Bone marrow (tissue), 2 donors: ENCODE measurements around the gene HPS1.

Experiments
- DNase-seq, 2 donors: peaks; one replicate each; lab custom pipeline; 2025; lab: John Stamatoyannopoulos, UW

HPS1 gene

DNA sequence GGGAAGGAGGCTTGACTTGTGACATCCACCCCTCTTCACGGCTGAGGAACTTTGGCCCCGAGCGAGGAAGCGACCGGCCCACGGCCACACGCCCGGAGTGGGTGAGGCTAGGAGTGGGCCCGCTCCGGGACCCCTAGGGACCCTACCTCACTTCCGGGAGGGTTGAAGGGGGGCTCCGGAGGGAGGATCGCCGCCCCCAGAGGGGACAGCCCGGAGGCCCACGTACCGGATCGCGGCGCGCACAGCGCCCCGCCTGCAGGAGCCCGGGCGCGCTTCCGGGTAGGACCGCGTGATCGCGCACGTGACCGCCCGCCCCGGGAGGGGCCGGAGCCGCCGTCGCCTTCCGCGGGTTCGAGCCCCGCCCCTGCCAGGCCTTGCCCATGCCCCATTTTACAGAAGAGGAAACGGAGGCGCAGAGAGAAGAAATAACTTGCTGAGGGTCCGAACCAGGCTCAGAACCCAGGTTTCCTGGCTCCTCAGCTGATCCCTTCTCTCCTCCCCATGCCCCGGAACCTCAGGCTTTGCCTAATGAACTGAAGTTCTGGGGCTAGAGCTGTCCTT is at the start of gene HPS1:
HPS1 (minus strand) TSS at position 275 of the 561 bp plus-strand sequence. CDS start 3,695 bp downstream, outside the sequence.
- peak; percentile 29 to 60 for DNase-seq

DNA sequence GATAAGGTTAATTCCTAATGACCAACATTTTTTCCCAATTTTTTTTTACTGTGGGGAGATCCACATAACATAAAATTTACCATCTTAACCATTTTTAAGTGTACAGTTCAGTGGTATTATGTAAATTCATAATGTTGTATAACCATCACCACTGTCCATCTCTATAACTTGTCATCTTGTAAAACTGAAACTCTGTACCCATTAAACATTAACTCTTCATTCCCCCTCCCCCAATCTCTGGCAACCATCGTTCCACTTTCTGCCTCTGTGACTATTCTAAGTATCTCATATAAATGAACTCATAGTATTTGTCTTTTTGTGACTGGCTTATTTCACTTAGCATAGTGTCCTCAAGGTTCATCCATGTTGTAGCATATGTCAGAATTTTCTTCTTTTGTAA is 46.0 kb upstream of the HPS1 start:
- no peak for DNase-seq

DNA sequence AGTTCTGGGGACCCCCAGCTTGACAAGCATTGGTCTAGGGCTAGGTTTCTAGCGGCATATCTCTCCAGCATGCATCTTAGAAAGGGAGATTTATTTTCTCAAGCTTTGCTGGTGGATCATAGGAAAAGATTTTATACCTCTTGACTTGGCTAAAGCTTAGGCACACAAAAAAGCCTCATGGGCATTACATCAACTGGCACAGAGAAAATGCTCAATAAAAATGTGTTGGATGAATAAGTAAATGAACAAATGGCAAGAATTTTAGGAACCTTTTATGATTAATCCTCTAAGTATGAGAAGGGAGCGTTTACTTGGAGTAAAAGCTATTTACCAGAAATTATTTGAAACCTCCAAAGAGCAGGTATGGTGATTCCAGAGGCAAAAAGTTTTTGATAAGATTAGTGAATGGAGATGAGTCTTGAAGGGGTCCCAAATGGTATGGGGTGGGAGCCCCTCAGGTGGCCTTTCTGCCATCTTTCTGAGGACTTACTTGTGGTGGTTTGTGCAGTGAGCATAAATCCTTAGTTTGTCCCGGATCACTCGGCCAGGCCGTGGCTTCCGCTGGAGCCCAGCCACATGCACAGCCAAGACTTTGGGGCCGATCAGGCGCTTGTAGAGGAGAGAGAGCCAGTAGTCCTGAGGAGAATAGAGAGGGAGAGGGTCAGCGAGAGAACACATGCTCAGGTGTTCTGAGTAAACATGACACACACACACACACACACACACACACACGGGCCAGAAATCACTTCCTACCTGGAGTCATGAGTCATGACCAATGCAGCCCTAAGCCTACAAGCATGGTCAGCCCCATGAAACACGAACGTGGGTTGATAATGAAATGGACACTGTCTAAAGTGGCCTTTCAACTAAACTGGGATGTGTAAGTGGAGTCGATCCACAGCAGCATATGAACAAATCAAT is 43.1 kb upstream of the HPS1 start:
- DNase-seq = no peak

DNA sequence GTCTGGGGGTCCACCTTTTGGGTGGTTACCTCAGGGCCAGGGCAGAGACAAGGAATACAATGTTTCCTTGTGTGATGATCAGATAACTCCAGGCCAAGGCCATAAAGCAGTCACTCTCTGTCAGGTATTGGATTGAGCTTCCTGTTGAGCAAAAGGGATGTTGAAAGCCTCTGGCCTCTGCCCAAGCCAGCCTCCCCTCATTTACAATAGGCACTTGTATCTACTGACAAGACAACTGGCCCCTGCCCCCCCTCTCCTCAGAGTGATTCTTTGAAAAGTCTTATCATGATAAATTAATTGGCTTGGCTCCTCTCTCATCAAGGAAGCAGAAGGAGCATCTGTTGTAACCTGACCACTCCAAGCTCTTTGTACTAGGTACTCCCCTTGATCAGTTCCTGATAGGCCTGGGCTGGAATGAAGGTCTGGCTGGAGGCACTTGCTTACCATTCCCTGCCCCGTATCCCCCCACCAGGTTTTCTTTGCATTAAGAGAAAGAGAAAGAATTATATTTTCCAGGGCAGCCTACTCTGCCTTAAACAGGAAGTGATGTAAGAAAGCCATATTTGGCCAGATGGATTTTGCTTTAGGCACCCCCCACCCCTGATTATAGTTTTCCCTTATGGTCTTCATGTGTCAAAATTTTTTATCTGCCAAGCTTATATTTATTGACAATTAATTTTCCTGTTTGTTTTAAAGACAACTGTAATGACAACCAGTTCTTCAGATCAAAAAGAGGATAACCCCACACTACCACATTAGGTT is 42.1 kb upstream of the HPS1 start:
- no peak for DNase-seq

DNA sequence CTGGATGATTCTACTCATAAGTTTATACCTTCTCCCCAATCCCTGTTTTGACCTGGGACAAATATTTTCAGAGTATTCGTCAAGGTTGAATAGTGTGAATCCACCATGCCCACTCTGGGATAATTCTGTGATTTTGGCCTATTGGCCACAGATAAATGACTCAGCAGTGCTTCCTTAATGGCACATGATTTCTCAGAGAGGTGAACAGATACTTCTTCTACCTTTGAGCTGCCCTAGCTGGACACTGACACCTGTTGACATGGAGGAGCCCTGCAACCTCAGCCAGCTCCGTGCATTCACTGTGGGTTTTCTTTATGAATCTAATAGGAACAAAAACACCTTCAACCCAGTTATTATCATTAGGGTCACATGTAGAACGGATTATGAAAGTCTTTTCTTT is 40.9 kb upstream of the HPS1 start:
- no peak for DNase-seq

DNA sequence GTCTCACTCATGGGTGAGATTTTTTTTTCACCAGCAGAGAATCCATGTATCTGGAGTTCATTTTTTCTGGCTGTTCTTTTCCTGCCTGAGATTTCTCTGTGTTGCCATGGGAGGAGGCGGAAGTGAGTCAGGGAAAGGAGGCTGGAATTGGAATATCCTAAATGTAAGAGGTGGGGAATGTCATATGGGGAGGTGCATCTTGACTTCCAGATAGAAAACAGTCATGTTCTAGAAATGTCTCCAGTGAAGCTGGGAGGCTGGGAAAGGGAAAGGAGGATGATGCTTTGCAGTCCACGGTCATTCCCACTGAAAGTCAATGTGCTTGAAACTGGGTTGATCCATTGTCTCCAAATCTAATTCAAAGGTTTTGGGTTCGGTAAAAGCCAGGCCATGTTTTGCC is 39.7 kb upstream of the HPS1 start:
- no peak for DNase-seq

DNA sequence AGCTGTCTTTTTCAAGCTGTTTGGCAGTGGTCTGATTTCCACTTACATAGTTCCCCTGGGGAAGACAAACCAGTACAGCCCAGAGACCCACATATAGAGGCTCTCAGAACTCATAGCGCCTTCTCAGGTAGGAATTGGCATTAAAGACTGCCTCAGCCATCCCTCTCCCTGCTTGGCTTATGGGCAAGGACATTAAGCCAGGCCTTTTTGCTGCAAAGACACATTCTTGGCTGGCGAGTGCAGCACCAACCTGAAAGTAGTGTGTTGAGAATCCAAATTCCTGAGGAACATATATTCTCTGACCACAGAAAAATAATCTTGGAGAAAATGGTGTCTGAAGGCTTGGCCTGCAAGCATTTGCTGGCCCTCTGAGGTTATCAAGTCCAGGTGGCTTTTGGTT is 39.2 kb upstream of the HPS1 start:
- DNase-seq = no peak

DNA sequence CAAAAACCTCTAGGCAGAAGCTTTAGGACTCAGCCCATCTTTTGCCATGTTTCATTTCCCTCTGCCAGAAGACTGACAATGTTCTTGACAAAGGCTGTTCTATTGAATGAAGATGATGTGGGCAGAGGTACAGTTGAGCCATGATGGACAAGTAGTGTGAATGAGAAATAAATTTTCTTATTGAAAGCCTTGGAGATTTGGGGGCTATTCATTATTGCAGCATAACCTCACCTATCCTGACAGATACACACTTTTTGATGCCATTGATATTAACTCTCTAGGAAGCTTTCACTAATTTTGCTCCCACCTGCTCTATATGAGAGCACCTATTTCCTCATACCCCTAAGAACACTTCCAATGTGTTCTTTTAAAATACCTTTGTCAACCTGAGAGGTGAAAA is 36.9 kb upstream of the HPS1 start:
- DNase-seq = no peak

DNA sequence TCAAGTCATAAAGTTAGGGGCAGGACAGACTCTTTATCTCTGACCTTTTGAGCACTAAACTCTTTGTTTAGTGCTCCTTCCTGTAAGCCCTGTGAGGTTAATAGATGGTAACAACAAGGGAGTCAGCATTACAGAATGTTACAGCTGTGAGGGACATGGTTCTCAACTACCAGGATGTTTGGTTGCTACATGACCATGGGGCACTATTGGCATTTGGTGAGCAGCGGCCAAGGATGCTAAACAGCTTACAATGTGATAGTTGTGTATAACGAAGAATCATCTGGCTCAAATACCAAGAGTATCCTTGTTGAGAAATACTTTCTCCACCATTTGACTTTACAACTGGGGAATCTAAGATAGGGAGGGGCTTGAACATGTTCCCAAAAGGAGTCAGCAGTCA is 35.4 kb upstream of the HPS1 start:
- no peak for DNase-seq

DNA sequence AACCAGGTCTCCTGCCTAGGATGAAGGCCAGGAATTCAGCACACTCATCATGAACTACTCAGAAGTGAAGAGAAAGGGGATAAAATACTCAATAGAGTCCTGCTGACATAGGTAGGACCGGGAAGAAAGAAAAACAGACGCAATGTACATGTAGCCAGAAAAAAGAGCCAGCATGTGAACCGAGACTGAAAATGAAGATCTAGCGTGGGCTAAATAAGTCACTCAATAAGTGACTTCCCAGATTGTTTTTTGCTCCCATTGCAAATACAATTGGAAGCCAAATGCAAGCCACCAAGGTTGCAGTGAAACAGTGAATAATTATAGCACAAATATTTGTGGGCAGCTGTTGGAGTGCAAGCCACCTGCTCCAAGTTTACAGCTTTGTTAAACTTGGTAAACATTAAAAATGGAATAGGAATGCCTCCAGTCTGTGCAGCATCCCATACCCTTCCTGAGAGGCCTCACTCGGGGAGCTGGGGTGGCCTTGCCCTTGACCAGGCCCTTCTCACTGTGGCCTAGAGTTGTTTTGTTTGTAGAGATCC is 34.7 kb upstream of the HPS1 start:
- no peak for DNase-seq

DNA sequence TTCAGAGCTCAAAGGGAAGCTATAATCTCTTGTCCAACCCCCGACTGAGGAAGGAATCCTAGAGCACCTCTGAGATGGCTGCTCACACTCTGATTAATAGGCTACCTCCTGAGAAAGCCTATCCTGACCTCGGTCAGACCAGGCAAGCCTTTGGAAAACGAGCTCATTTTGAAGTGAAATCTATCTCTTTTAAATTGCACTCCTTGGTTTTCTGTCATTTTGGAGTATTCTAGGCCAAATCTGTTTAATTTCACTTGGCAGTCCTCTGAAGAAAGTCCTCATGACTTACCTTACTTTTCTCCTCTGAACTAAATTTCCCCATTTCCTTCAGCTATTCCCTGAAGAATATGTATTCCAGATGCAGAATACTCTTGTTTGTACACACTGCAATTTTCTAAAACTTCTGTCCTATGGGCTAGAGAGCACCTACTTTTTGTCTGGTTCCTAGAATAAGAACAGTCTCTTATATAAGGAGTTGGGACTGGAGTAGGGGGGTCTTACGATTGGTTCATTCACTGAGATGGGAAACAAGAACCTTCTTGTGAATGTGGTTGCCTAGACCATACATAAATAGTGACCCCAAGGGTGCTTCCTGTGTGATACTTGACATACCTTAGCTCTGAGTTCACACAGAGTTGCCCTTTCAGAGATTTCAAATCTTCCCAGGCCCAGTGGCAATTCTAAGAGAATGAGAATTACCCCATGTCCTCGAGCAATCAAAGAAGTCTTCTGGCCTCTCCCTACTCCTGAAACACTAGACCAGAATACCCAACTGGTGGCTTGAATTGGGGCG is 31.9 kb upstream of the HPS1 start:
- DNase-seq = no peak

DNA sequence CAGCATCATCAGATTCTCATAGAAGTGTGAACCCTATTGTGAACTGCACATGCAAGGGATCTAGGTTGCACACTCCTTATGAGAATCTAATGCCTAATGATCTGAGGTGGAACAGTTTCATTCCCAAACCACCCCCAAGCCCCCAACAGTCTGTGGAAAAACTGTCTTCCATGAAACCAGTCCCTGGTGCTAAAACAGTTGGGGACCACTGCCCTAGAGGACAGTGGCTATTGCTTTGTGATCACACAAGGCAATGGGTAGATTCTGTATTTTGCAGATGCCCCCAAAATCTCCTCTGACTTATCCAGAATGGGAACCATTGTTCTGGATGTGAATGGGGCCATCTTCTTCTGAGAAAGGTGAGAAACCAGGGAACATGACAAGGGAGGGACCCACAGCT is 31.1 kb upstream of the HPS1 start:
- no peak for DNase-seq

DNA sequence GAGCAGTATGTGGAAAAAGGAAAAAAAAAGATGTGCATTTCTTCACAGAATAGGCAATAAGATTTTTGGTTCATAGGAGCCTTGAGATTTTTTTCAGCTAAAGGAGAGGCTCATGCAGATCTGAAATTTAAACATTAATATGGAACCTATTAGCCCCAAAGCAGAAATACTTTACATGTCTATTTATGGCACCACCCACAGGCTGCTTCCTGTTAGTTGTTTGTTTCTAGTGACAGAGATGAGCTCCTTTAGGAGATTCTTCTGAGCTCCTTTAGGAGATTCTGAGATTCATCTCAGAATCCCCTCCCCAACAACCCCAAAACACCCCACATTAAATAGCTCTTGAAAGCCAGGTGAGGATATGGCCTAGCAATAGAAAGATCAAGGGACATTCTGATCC is 27.9 kb upstream of the HPS1 start:
- no peak for DNase-seq

DNA sequence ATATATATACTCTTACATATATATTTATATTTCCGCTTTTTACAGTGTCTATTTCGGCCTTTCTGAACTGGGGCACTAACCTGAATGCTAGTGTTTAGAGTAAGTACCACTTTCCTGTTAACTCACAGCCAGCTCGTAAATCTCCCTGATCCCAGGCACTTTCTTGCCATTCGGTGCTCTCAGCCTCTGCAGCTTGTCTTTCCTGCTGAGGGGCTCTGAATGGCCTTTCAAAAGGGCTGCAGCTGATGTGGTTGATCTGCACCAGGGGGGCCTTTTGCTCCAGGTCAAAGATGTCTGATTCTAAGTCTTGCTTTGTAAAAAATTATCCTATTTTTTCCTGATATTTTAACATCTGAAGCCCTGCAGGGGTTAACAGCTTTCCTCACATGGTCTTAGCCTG is 25.5 kb upstream of the HPS1 start:
- DNase-seq = no peak

DNA sequence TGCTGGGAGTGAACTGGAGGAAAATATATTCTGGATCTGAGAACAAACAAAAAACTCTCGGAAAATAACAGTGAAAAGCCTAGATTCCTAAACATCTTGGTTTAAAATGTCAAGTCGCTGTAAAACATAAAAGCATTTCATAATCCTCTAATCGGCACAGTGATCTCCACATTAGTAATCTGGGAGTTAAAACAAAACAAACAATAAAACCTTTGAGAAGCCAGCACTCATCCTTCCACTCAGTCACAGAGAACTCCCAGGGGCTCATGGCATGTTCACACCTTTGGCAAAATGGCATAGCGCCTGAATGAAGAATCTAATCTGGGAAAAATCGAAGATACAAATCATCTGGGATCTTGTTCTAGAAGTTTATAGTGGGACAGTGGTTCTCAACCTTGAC is 24.1 kb upstream of the HPS1 start:
- no peak for DNase-seq

DNA sequence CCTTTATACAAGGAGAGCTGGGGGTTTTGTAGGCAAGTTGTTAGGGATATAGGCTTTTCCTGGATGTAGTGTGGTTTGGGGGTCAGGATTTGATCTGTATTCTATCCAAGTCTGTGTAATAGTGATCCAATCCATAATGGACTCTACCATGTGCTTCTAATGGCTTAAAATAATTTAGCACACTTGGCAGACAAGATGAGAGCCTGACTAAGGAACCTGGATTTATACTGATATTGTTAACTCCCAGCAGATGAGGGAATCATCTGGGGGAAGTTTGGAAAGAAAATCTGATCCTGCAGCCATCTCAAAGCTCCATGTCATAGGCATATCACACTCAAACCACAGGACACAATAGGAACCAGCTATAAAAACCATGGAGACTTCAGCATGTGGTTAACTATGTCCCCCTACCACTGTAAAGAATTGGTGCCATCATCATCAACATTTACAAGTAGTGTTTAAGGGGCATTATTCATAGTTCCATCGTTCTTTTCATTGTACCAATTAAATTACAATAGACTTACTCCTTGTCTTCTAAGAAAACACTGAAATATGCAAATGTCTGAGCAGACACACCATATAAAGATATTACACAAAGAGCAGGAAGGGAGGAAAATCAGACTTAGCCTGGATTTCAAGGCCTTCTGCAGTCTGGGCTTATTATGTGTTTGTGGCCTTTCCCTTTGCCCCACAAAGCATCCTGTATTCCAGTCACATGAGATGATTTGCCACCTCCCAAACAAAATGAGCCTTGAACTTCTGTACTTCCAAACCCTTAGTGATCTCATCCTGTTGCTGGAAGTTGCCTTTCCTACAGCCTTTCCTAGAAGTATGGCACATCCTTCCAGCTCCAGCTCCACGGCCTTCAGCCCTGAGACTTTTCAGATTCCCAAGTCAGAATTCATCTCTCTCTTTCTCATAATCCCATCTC is 22.5 kb upstream of the HPS1 start:
- DNase-seq = no peak

DNA sequence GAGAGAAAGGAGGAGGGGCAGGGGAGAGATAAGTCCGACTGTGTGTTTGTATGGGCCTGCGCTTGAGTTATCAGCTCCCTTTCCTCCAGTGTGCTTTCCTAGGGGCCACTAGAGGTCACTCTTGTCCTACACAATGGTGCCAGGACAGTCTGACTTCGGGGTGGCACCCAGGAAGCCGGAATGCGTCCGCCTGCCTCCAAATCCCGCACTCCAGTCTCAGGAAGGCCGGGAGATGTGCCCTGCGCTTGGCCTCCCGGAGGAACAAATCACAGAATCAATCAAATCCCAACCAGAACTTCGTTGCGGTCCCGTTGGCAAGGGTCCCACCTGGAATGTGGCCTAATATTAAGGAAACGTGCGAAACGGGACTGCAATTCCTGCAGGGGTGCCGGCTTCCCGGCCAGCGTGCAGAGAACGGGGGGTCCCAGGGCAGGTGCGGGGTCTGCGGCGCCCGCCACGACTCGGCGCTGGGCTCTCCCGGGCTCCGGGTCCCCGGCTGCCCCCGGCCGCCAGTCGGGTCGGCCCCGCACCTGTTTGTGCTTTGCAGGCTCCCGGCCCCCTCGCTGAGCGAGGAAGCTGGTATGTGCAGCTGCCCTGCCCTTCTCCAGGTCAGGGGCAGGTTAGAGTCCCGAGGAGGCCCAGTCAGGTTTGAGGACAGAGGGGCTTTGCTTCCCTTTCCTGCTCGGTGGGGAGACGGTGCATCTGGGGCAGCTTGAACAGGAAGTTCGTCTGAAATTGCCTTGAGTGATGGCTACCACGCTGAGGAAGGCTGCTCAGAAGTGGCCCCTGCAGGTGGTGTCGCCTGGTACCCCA is 21.0 kb upstream of the HPS1 start:
- DNase-seq = peak; percentile 33 to 51

DNA sequence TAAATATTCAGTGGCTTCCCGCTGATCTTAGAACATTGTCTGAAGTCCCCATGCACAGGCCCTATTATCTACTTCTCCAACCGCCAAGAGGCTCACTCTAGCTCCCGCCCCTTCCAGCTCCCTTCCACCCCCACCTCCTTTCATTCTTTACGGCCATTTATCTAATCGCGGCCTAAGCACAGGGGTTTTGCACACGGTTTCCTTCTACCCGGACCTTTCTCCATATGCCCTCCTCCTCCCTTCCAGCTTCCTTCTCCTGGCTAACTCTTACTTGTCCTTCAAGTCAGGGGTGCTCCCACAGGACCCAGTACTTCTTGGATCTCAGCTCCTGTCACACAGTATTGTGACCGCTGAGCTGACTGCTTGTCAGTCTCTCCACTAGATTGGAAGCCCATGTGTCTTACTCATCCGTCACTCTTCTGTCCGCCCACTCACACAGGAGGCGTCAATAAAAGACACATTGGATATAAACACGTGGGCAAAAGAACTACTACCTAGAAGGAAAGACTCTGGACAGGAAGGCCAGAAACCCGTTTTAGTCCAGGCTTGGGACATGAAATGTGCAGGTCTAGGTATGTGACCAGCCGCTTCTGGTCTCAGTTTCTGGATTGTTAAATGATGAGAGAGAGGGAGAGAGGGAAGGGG is 20.2 kb upstream of the HPS1 start:
- no peak for DNase-seq

DNA sequence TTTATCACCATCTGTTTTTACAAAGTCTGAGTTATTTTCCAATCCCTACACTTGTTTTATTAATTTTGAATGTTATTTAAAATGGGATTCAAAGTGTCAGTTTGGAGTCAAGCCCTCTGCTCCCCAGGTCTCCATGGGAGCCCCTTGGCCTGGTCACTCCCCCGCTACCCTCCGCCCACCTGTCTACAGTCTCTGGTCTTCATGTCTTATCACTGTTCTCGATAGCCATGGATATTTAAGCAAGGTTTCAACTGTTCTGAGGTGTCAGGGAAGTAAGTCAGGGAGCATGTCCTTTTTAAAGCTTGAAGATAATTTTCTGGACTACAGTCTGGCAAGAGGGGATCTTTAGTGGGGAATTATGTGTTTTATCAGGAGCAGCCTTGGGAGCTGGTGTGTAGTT is 19.1 kb upstream of the HPS1 start:
- DNase-seq = no peak
